DND-41 (cell line): Measurements from ENCODE around the gene DTX1.

Experiments
- ATAC-seq: fragments of 200-7000 bp; cut with Tn5 transposase; 3 replicates; pipeline ENCODE4 v1.9.1; 2021; ENCODE audit warnings: low read depth; ENCODE audit not compliant: insufficient read depth
- DNase-seq: peaks from one replicate; pipeline ENCODE4 v3.0.0-alpha.2; 2020
- H2AFZ ChIP-seq: 2 replicates; pipeline ENCODE4 v1.6.0; 2012; ENCODE audit warnings: low read depth, low read length
- H3K27ac ChIP-seq: 2 replicates; pipeline ENCODE4 v1.5.1; 2012; ENCODE audit warnings: low read length, inconsistent platforms
- H3K27me3 ChIP-seq: fragments of 200-600 bp; sonication (generic); 2 replicates; pipeline ENCODE4 v1.6.0; 2012; ENCODE audit warnings: low read length, mild to moderate bottlenecking, inconsistent platforms; ENCODE audit not compliant: insufficient read depth, poor library complexity
- H3K36me3 ChIP-seq: 2 replicates; pipeline ENCODE4 v1.5.1; 2012; ENCODE audit warnings: low read length, inconsistent platforms; ENCODE audit not compliant: insufficient read depth
- H3K4me1 ChIP-seq: 2 replicates; pipeline ENCODE4 v1.5.1; 2012; ENCODE audit warnings: mild to moderate bottlenecking, low read length; ENCODE audit not compliant: insufficient read depth
- H3K4me2 ChIP-seq: 2 replicates; pipeline ENCODE4 v1.6.0; 2012; ENCODE audit warnings: mild to moderate bottlenecking, moderate library complexity, low read length, inconsistent platforms; ENCODE audit not compliant: insufficient read depth
- H3K4me3 ChIP-seq, 2 experiments: fragments of 200-600 bp in 1 of 2; shearing (Covaris generic) in 1 of 2; 2 replicates each; pipeline ENCODE4 v1.5.1; 2012 to 2016; ENCODE audit warnings: inconsistent platforms in 2 of 2, low read length in 2 of 2, mild to moderate bottlenecking in 2 of 2, low read depth in 1 of 2, moderate library complexity in 1 of 2
- H3K79me2 ChIP-seq: 2 replicates; pipeline ENCODE4 v1.6.0; 2012; ENCODE audit warnings: low read length, inconsistent platforms; ENCODE audit not compliant: insufficient read depth
- H3K9ac ChIP-seq: 2 replicates; pipeline ENCODE4 v1.6.0; 2012; ENCODE audit warnings: low read depth, mild to moderate bottlenecking, inconsistent platforms, low read length, moderate library complexity
- H3K9me3 ChIP-seq: 2 replicates; pipeline ENCODE4 v1.5.1; 2012; ENCODE audit warnings: low read length, moderate library complexity, mild to moderate bottlenecking, inconsistent platforms; ENCODE audit not compliant: insufficient read depth, severe bottlenecking
- H4K20me1 ChIP-seq: 2 replicates; pipeline ENCODE4 v1.6.0; 2012; ENCODE audit warnings: low read length; ENCODE audit not compliant: insufficient read depth
- CTCF ChIP-seq: IDR thresholded peaks from 2 replicates; pipeline ENCODE4 v1.5.1; 2012; ENCODE audit warnings: borderline replicate concordance, low read length, moderate library complexity, mild to moderate bottlenecking; ENCODE audit not compliant: poor library complexity, severe bottlenecking; ENCODE audit errors: extremely low read depth
- EZH2 ChIP-seq: IDR thresholded peaks from 3 replicates; pipeline ENCODE4 v1.6.1; 2012; ENCODE audit warnings: borderline replicate concordance, low read depth, mild to moderate bottlenecking, moderate library complexity, low read length, inconsistent platforms; ENCODE audit not compliant: severe bottlenecking

The DTX1 gene

DNA sequence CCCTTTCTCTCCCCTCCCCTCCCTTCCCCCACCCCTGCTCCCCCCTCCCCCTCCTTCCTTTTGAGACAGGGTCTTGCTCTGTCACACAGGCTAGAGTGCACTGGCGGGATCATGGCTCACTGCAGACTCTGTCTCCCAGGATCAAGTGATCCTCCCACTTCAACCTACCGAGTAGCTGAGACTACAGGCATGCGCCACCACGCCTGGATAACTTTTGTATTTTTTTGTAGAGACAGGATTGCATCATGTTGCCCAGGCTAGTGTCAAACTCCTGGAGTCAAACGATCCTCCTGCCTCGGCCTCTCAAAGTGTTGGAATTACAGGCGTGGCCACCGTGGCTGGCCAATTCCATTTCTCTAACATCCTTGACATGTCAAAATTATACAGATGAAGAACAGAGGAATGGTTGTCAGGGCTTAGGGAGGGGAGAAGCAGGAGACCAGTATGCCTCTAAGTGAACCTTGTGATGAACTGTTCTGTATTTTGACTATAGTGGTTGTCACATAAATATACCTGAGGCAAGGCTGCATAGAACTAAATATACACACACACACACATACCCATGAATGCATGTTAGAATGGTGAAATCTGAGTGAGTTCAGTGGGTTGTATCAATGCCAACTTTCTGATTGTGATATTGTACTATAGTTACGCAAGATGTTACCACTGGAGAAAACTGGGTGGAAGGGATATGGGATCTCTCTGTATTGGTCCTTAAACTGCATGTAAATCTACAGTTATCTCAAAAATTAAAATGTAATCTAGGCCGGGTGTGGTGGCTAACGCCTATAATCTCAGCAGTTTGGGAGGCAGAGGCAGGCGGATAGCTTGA, 89.4 kb downstream of the DTX1 start:
- no peak overlapping the region for H3K4me2 ChIP-seq
- no peak overlapping the region for H2AFZ ChIP-seq
- H3K4me1 ChIP-seq = peaks cover 10% of the 10 kb centered on the region
- H3K9me3 ChIP-seq = no peaks in the 10 kb centered on the region
- H3K36me3 ChIP-seq = no peaks in the 10 kb centered on the region
- TF ChIP-seq CTCF (no peak), EZH2 (no peak)
- ATAC-seq (no peak), DNase-seq (no peak)
- H3K27ac ChIP-seq = no peak overlapping the region
- H3K4me3 ChIP-seq = no peak overlapping the region
- no peaks in the 10 kb centered on the region for H3K79me2 ChIP-seq
- H3K9ac ChIP-seq = no peak overlapping the region
- H3K27me3 ChIP-seq = no peaks in the 10 kb centered on the region
- no peaks in the 10 kb centered on the region for H4K20me1 ChIP-seq

DNA sequence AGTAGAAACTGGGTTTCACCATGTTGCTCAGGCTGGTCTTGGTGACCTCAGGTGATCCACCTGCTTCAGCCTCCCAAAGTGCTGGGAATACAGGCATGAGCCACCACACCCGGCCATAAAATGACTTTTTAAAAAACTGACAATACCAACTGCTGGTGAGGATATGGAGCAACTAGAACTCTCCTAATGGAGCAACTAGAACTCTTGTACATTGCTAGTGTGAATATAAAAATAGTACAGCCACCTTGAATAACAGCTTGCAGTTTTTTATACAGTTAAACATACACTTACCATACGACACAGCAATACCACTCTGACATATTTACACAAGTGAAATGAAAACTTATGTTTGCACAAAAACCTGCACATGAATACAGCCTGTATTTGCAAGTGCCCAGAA, 90.5 kb downstream of the DTX1 start:
- ATAC-seq = no peak
- no peak overlapping the region for H3K4me2 ChIP-seq

More for the DNA sequence above, 90.5 kb downstream of the DTX1 start:
- no peak overlapping the region for H2AFZ ChIP-seq
- no peaks in the 10 kb centered on the region for H3K27me3 ChIP-seq
- H3K79me2 ChIP-seq = no peaks in the 10 kb centered on the region
- H3K9ac ChIP-seq = no peak overlapping the region
- no peaks in the 10 kb centered on the region for H4K20me1 ChIP-seq
- no peak for DNase-seq
- no peaks in the 10 kb centered on the region for H3K9me3 ChIP-seq
- H3K36me3 ChIP-seq = no peaks in the 10 kb centered on the region
- no peak overlapping the region for H3K4me3 ChIP-seq
- TF ChIP-seq EZH2 = no peak
- H3K4me1 ChIP-seq = peaks cover 12% of the 10 kb centered on the region
- H3K27ac ChIP-seq = no peak overlapping the region
